ENCODE data around the gene CWC27. TPM values are rescaled to one million over a fixed set of nuclear protein-coding genes. Genes with fewer than 3 reads are reported as not detected.

The CWC27 gene
- polyA plus RNA-seq, 2 donors, result 11.9 to 12.6 TPM

GRCh38 chr5:64831996-64832395, 63.3 kb downstream of the CWC27 start:
- no peaks in the 10 kb centered on the region for H3K27me3 ChIP-seq (ENCODE audit: control insufficient read depth in 1 of 2, insufficient read depth in 2 of 2, low read length in 2 of 2)
- whole genome bisulfite sequencing, 2 donors, result 98 to 99% methylated on average over 1 of the region's 1 CpG
- H3K36me3 ChIP-seq (ENCODE audit: control insufficient read depth in 2 of 2, insufficient read depth in 2 of 2, low read length in 1 of 2), result no peaks in the 10 kb centered on the region
- H3K9me3 ChIP-seq (ENCODE audit: control insufficient read depth in 2 of 2, insufficient read depth in 1 of 2, low read depth in 1 of 2, low read length in 1 of 2), result no peaks in the 10 kb centered on the region
- H3K27ac ChIP-seq (ENCODE audit: low read depth in 2 of 2, low read length in 1 of 2), result no peak overlapping the region
- H3K4me3 ChIP-seq (ENCODE audit: low read depth in 1 of 2, low read length in 2 of 2), result no peak overlapping the region
- no peaks in the 10 kb centered on the region for H3K4me1 ChIP-seq (ENCODE audit: control insufficient read depth in 2 of 2, insufficient read depth in 2 of 2, low read length in 1 of 2)

GRCh38 chr5:64834037-64834436, 65.3 kb downstream of the CWC27 start:
- no peaks in the 10 kb centered on the region for H3K9me3 ChIP-seq (ENCODE audit: control insufficient read depth in 2 of 2, insufficient read depth in 1 of 2, low read depth in 1 of 2, low read length in 1 of 2)
- H3K36me3 ChIP-seq (ENCODE audit: control insufficient read depth in 2 of 2, insufficient read depth in 2 of 2, low read length in 1 of 2), result no peaks in the 10 kb centered on the region
- H3K4me1 ChIP-seq (ENCODE audit: control insufficient read depth in 2 of 2, insufficient read depth in 2 of 2, low read length in 1 of 2), result no peaks in the 10 kb centered on the region
- H3K4me3 ChIP-seq (ENCODE audit: low read depth in 1 of 2, low read length in 2 of 2), result no peak overlapping the region
- no peaks in the 10 kb centered on the region for H3K27me3 ChIP-seq (ENCODE audit: control insufficient read depth in 1 of 2, insufficient read depth in 2 of 2, low read length in 2 of 2)
- H3K27ac ChIP-seq (ENCODE audit: low read depth in 2 of 2, low read length in 1 of 2), result no peak overlapping the region
- WGBS, 2 donors, result 73 to 76% methylated on average over 2 of the region's 2 CpGs

GRCh38 chr5:64834611-64835010, 65.9 kb downstream of the CWC27 start:
- Histone ChIP-seq H3K27me3 (ENCODE audit: control insufficient read depth in 1 of 2, insufficient read depth in 2 of 2, low read length in 2 of 2) (no peaks in the 10 kb centered on the region), H3K9me3 (ENCODE audit: control insufficient read depth in 2 of 2, insufficient read depth in 1 of 2, low read depth in 1 of 2, low read length in 1 of 2) (no peaks in the 10 kb centered on the region), H3K4me1 (ENCODE audit: control insufficient read depth in 2 of 2, insufficient read depth in 2 of 2, low read length in 1 of 2) (no peaks in the 10 kb centered on the region), H3K36me3 (ENCODE audit: control insufficient read depth in 2 of 2, insufficient read depth in 2 of 2, low read length in 1 of 2) (no peaks in the 10 kb centered on the region), H3K4me3 (ENCODE audit: low read depth in 1 of 2, low read length in 2 of 2) (no peak overlapping the region), H3K27ac (ENCODE audit: low read depth in 2 of 2, low read length in 1 of 2) (peak overlapping the region in 1 of 2 donors; percentile 21)
- 53 to 58% methylated on average over 1 of the region's 1 CpG for WGBS, 2 donors

GRCh38 chr5:64835266-64835665, 66.5 kb downstream of the CWC27 start:
- H3K9me3 ChIP-seq (ENCODE audit: control insufficient read depth in 2 of 2, insufficient read depth in 1 of 2, low read depth in 1 of 2, low read length in 1 of 2), result no peaks in the 10 kb centered on the region
- no peaks in the 10 kb centered on the region for H3K4me1 ChIP-seq (ENCODE audit: control insufficient read depth in 2 of 2, insufficient read depth in 2 of 2, low read length in 1 of 2)
- WGBS, 2 donors, result 73 to 82% methylated on average over 1 of the region's 1 CpG
- no peaks in the 10 kb centered on the region for H3K36me3 ChIP-seq (ENCODE audit: control insufficient read depth in 2 of 2, insufficient read depth in 2 of 2, low read length in 1 of 2)
- H3K27me3 ChIP-seq (ENCODE audit: control insufficient read depth in 1 of 2, insufficient read depth in 2 of 2, low read length in 2 of 2), result no peaks in the 10 kb centered on the region
- H3K27ac ChIP-seq (ENCODE audit: low read depth in 2 of 2, low read length in 1 of 2), result no peak overlapping the region
- no peak overlapping the region for H3K4me3 ChIP-seq (ENCODE audit: low read depth in 1 of 2, low read length in 2 of 2)

GRCh38 chr5:64836190-64836755, 67.5 kb downstream of the CWC27 start:
- Histone ChIP-seq H3K4me3 (ENCODE audit: low read depth in 1 of 2, low read length in 2 of 2) (no peak overlapping the region), H3K36me3 (ENCODE audit: control insufficient read depth in 2 of 2, insufficient read depth in 2 of 2, low read length in 1 of 2) (no peaks in the 10 kb centered on the region), H3K27ac (ENCODE audit: low read depth in 2 of 2, low read length in 1 of 2) (no peak overlapping the region), H3K4me1 (ENCODE audit: control insufficient read depth in 2 of 2, insufficient read depth in 2 of 2, low read length in 1 of 2) (no peaks in the 10 kb centered on the region), H3K27me3 (ENCODE audit: control insufficient read depth in 1 of 2, insufficient read depth in 2 of 2, low read length in 2 of 2) (no peaks in the 10 kb centered on the region), H3K9me3 (ENCODE audit: control insufficient read depth in 2 of 2, insufficient read depth in 1 of 2, low read depth in 1 of 2, low read length in 1 of 2) (no peaks in the 10 kb centered on the region)

- Histone ChIP-seq H3K36me3 (ENCODE audit: control insufficient read depth in 2 of 2, insufficient read depth in 2 of 2, low read length in 1 of 2) (no peaks in the 10 kb centered on the region), H3K27ac (ENCODE audit: low read depth in 2 of 2, low read length in 1 of 2) (no peak overlapping the region), H3K4me1 (ENCODE audit: control insufficient read depth in 2 of 2, insufficient read depth in 2 of 2, low read length in 1 of 2) (no peaks in the 10 kb centered on the region), H3K4me3 (ENCODE audit: low read depth in 1 of 2, low read length in 2 of 2) (no peak overlapping the region), H3K9me3 (ENCODE audit: control insufficient read depth in 2 of 2, insufficient read depth in 1 of 2, low read depth in 1 of 2, low read length in 1 of 2) (no peaks in the 10 kb centered on the region), H3K27me3 (ENCODE audit: control insufficient read depth in 1 of 2, insufficient read depth in 2 of 2, low read length in 2 of 2) (no peaks in the 10 kb centered on the region)
- WGBS, 2 donors, result 86 to 90% methylated on average over 4 of the region's 4 CpGs
Measured at GRCh38 chr5:64836786-64837185, 68.1 kb downstream of the CWC27 start.

GRCh38 chr5:64838376-64838775, 69.6 kb downstream of the CWC27 start:
- Histone ChIP-seq H3K27ac (ENCODE audit: low read depth in 2 of 2, low read length in 1 of 2) (peak overlapping the region in 1 of 2 donors; percentile 42), H3K4me3 (ENCODE audit: low read depth in 1 of 2, low read length in 2 of 2) (no peak overlapping the region), H3K27me3 (ENCODE audit: control insufficient read depth in 1 of 2, insufficient read depth in 2 of 2, low read length in 2 of 2) (no peaks in the 10 kb centered on the region), H3K4me1 (ENCODE audit: control insufficient read depth in 2 of 2, insufficient read depth in 2 of 2, low read length in 1 of 2) (no peaks in the 10 kb centered on the region), H3K9me3 (ENCODE audit: control insufficient read depth in 2 of 2, insufficient read depth in 1 of 2, low read depth in 1 of 2, low read length in 1 of 2) (no peaks in the 10 kb centered on the region), H3K36me3 (ENCODE audit: control insufficient read depth in 2 of 2, insufficient read depth in 2 of 2, low read length in 1 of 2) (no peaks in the 10 kb centered on the region)
- 72 to 83% methylated on average over 1 of the region's 1 CpG for WGBS, 2 donors

- no peaks in the 10 kb centered on the region for H3K9me3 ChIP-seq (ENCODE audit: control insufficient read depth in 2 of 2, insufficient read depth in 1 of 2, low read depth in 1 of 2, low read length in 1 of 2)
- H3K36me3 ChIP-seq (ENCODE audit: control insufficient read depth in 2 of 2, insufficient read depth in 2 of 2, low read length in 1 of 2), result no peaks in the 10 kb centered on the region
- H3K4me1 ChIP-seq (ENCODE audit: control insufficient read depth in 2 of 2, insufficient read depth in 2 of 2, low read length in 1 of 2), result no peaks in the 10 kb centered on the region
- no peaks in the 10 kb centered on the region for H3K27me3 ChIP-seq (ENCODE audit: control insufficient read depth in 1 of 2, insufficient read depth in 2 of 2, low read length in 2 of 2)
- H3K27ac ChIP-seq (ENCODE audit: low read depth in 2 of 2, low read length in 1 of 2), result no peak overlapping the region
- no peak overlapping the region for H3K4me3 ChIP-seq (ENCODE audit: low read depth in 1 of 2, low read length in 2 of 2)
Measured at GRCh38 chr5:64838803-64839202, 70.1 kb downstream of the CWC27 start.

- Histone ChIP-seq H3K4me3 (ENCODE audit: low read depth in 1 of 2, low read length in 2 of 2) (no peak overlapping the region), H3K36me3 (ENCODE audit: control insufficient read depth in 2 of 2, insufficient read depth in 2 of 2, low read length in 1 of 2) (peaks cover 0 to 5% of the 10 kb centered on the region in 2 donors), H3K27ac (ENCODE audit: low read depth in 2 of 2, low read length in 1 of 2) (no peak overlapping the region), H3K4me1 (ENCODE audit: control insufficient read depth in 2 of 2, insufficient read depth in 2 of 2, low read length in 1 of 2) (no peaks in the 10 kb centered on the region), H3K9me3 (ENCODE audit: control insufficient read depth in 2 of 2, insufficient read depth in 1 of 2, low read depth in 1 of 2, low read length in 1 of 2) (peaks cover 0 to 4% of the 10 kb centered on the region in 2 donors), H3K27me3 (ENCODE audit: control insufficient read depth in 1 of 2, insufficient read depth in 2 of 2, low read length in 2 of 2) (no peaks in the 10 kb centered on the region)
- 82 to 92% methylated on average over 1 of the region's 1 CpG for WGBS, 2 donors
Measured at GRCh38 chr5:64839936-64840335, 71.2 kb downstream of the CWC27 start.

GRCh38 chr5:64840958-64841357, 72.2 kb downstream of the CWC27 start:
- no peaks in the 10 kb centered on the region for H3K27me3 ChIP-seq (ENCODE audit: control insufficient read depth in 1 of 2, insufficient read depth in 2 of 2, low read length in 2 of 2)
- H3K36me3 ChIP-seq (ENCODE audit: control insufficient read depth in 2 of 2, insufficient read depth in 2 of 2, low read length in 1 of 2), result peaks cover 0 to 6% of the 10 kb centered on the region in 2 donors
- WGBS, 2 donors, result 100% methylated on average over 1 of the region's 1 CpG
- no peaks in the 10 kb centered on the region for H3K4me1 ChIP-seq (ENCODE audit: control insufficient read depth in 2 of 2, insufficient read depth in 2 of 2, low read length in 1 of 2)
- no peak overlapping the region for H3K27ac ChIP-seq (ENCODE audit: low read depth in 2 of 2, low read length in 1 of 2)
- H3K9me3 ChIP-seq (ENCODE audit: control insufficient read depth in 2 of 2, insufficient read depth in 1 of 2, low read depth in 1 of 2, low read length in 1 of 2), result peaks cover 0 to 6% of the 10 kb centered on the region in 2 donors
- no peak overlapping the region for H3K4me3 ChIP-seq (ENCODE audit: low read depth in 1 of 2, low read length in 2 of 2)
